HEK293T (cell line): ENCODE measurements around the gene CHRNA3.
"Not testable (repeated sequence)": the region's sequence is repeated elsewhere in the genome, so short reads cannot be mapped to it uniquely, and the experiment has no call there.

Experiments
- CTCF ChIA-PET: fragments of 350-600 bp; formaldehyde crosslinking; extraction: SDS; loops from one replicate; lab custom pipeline; 2021; ENCODE audit warnings: antibody characterized with exemption, inconsistent platforms; lab: Yijun Ruan, JAX
- POLR2A ChIA-PET: fragments of 350-600 bp; formaldehyde crosslinking; extraction: SDS; loops from one replicate; lab custom pipeline; 2020; ENCODE audit warnings: antibody characterized with exemption, inconsistent platforms; lab: Yijun Ruan, JAX
- DNase-seq: peaks from one replicate; pipeline ENCODE4 v3.0.0; 2012; ENCODE audit warnings: mixed read lengths; ENCODE audit errors: extremely low spot score
- ARNT ChIP-seq: fragments of 450-650 bp; IDR thresholded peaks from 2 replicates; pipeline ENCODE4 v1.6.1; 2017; ENCODE audit warnings: mild to moderate bottlenecking
- BHLHE40 ChIP-seq: fragments of 450-650 bp; IDR thresholded peaks from 2 replicates; pipeline ENCODE4 v1.6.1; 2016; ENCODE audit warnings: mild to moderate bottlenecking, moderate library complexity, borderline replicate concordance
- CTBP1 ChIP-seq: fragments of 450-650 bp; IDR thresholded peaks from 2 replicates; pipeline ENCODE4 v1.6.1; 2016; ENCODE audit warnings: borderline replicate concordance
- ELF4 ChIP-seq: fragments of 450-650 bp; IDR thresholded peaks from 2 replicates; pipeline ENCODE4 v1.6.1; 2017; ENCODE audit warnings: antibody characterized with exemption
- FOXA1 ChIP-seq: fragments of 450-650 bp; IDR thresholded peaks from 2 replicates; pipeline ENCODE4 v1.6.1; 2016; ENCODE audit warnings: mild to moderate bottlenecking
- FOXK2 ChIP-seq: fragments of 450-650 bp; IDR thresholded peaks from 2 replicates; pipeline ENCODE4 v1.6.1; 2016; ENCODE audit warnings: mild to moderate bottlenecking
- FOXM1 ChIP-seq: fragments of 450-650 bp; IDR thresholded peaks from 2 replicates; pipeline ENCODE4 v1.6.1; 2017; ENCODE audit warnings: mild to moderate bottlenecking, borderline replicate concordance
- HDGF ChIP-seq: fragments of 450-650 bp; IDR thresholded peaks from 2 replicates; pipeline ENCODE4 v1.6.1; 2017; ENCODE audit warnings: antibody characterized with exemption, borderline replicate concordance
- L3MBTL2 ChIP-seq: fragments of 450-650 bp; conservative IDR thresholded peaks from 2 replicates; pipeline ENCODE4 v1.6.1; 2016; ENCODE audit warnings: mild to moderate bottlenecking
- LEF1 ChIP-seq: fragments of 450-650 bp; IDR thresholded peaks from 2 replicates; pipeline ENCODE4 v1.6.1; 2017; ENCODE audit warnings: mild to moderate bottlenecking, borderline replicate concordance
- NFRKB ChIP-seq: fragments of 450-650 bp; IDR thresholded peaks from 2 replicates; pipeline ENCODE4 v1.6.1; 2016; ENCODE audit warnings: mild to moderate bottlenecking, moderate library complexity
- SP1 ChIP-seq: fragments of 450-650 bp; IDR thresholded peaks from 2 replicates; pipeline ENCODE4 v1.6.1; 2017
- SUZ12 ChIP-seq: fragments of 450-650 bp; IDR thresholded peaks from 2 replicates; pipeline ENCODE4 v1.6.1; 2016; ENCODE audit warnings: mild to moderate bottlenecking
- TARDBP ChIP-seq: fragments of 450-650 bp; IDR thresholded peaks from 2 replicates; pipeline ENCODE4 v1.6.1; 2016
- ZNF384 ChIP-seq: fragments of 450-650 bp; IDR thresholded peaks from 2 replicates; pipeline ENCODE4 v1.6.1; 2016
- TF ChIP-seq, protein P1 (sequence below): fragments of 450-650 bp; IDR thresholded peaks from 2 replicates; pipeline ENCODE4 v1.6.1; 2016

The CHRNA3 gene

GRCh38 chr15:78614021-78614420 is 6.8 kb downstream of the CHRNA3 start:
- ChIA-PET CTCF (no interaction called here), POLR2A (no interaction called here)
- no peak for DNase-seq
- TF ChIP-seq NFRKB (no peak), ARNT (no peak), FOXM1 (no peak), LEF1 (no peak), L3MBTL2 (no peak), ELF4 (no peak), SUZ12 (no peak), TARDBP (no peak), SP1 (no peak), FOXK2 (no peak), BHLHE40 (no peak), HDGF (no peak), CTBP1 (no peak)
- TF ChIP-seq, protein P1, sequence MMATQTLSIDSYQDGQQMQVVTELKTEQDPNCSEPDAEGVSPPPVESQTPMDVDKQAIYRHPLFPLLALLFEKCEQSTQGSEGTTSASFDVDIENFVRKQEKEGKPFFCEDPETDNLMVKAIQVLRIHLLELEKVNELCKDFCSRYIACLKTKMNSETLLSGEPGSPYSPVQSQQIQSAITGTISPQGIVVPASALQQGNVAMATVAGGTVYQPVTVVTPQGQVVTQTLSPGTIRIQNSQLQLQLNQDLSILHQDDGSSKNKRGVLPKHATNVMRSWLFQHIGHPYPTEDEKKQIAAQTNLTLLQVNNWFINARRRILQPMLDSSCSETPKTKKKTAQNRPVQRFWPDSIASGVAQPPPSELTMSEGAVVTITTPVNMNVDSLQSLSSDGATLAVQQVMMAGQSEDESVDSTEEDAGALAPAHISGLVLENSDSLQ: no peak

- DNase-seq, CTCF ChIA-PET, POLR2A ChIA-PET: not testable (repeated sequence)
Measured at GRCh38 chr15:78609551-78609950, 11.2 kb downstream of the CHRNA3 start.

GRCh38 chr15:78605680-78606079 is 15.1 kb downstream of the CHRNA3 start:
- TF ChIP-seq FOXK2 (no peak), NFRKB (no peak), ELF4 (no peak), BHLHE40 (no peak), CTBP1 (no peak), ZNF384 (no peak), ARNT (no peak), FOXM1 (no peak), TARDBP (no peak), HDGF (no peak), FOXA1 (no peak), SP1 (no peak), L3MBTL2 (no peak), SUZ12 (no peak), LEF1 (no peak)
- TF ChIP-seq, protein P1: no peak
- DNase-seq: no peak
- ChIA-PET POLR2A (interaction anchor here (1.8 kb wide), 1 partner anchor 40 kb away, joined by 5 read pairs; the partner anchor contains the start of gene CHRNA5), CTCF (interaction anchor here (0.7 kb wide), 1 partner anchor 177 kb away, joined by 4 read pairs; no protein-coding TSS in a partner anchor)

DNA sequence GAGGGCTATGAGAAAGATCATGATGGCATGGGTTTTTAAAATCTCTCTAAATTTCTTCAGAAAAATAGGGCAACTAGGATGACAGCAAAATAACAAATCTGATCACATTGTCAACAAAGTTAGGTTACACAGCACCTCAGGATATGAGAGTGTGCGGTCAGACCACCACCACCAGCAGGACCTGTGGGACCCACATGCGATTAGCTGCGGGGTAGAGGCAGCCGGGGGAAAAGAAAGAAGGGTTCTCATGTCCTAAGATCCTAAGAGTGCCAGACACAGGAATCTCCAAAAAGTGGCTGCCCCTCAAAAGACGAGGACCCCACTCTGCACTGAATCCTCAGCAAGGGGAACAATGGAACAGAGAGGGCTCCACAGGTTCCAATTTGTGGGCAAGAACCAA is 15.6 kb downstream of the CHRNA3 start:
- no peak for TF ChIP-seq ARNT
- TF ChIP-seq SP1: no peak
- TF ChIP-seq LEF1: no peak
- TF ChIP-seq L3MBTL2: no peak
- TF ChIP-seq ELF4: no peak
- ChIA-PET POLR2A (interaction anchor here (1.8 kb wide), 1 partner anchor 39 kb away, joined by 5 read pairs; the partner anchor contains the start of gene CHRNA5), CTCF (no interaction called here)
- DNase-seq: no peak

- POLR2A ChIA-PET: interaction anchor here (1.8 kb wide), 1 partner anchor 39 kb away, joined by 5 read pairs; the partner anchor contains the start of gene CHRNA5
- no peak for DNase-seq
- CTCF ChIA-PET: no interaction called here
- TF ChIP-seq CTBP1 (no peak), BHLHE40 (no peak), SP1 (no peak), ELF4 (no peak), L3MBTL2 (no peak), FOXM1 (no peak), ARNT (no peak)
Measured at GRCh38 chr15:78604420-78604819, 16.4 kb downstream of the CHRNA3 start.

GRCh38 chr15:78603467-78603866 is 17.3 kb downstream of the CHRNA3 start:
- TF ChIP-seq L3MBTL2: no peak
- TF ChIP-seq, protein P1: no peak
- TF ChIP-seq LEF1: no peak
- TF ChIP-seq BHLHE40: no peak
- no peak for TF ChIP-seq ZNF384
- TF ChIP-seq CTBP1: no peak
- TF ChIP-seq ARNT: no peak
- no peak for TF ChIP-seq HDGF
- ChIA-PET CTCF (no interaction called here), POLR2A (no interaction called here)
- DNase-seq: no peak

DNA sequence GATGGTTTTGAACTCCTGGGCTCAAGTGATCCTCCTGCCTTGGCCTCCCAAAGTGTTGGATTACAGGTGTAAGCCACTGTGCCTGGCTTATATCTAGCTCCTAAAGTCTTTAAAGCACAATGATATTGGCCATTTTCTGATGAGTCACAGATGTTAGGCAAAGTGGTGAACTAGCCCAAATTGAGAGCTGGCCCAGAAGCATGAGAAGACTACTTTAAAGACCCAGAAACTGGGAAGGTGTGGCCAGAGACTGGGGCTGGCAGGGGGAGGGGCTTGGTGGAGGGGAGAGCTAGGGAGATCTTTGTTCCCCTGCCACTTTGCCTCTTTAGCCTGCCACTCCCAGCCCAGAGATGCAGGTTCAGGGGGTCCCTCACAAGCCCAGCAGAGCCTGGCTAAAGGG is 21.6 kb downstream of the CHRNA3 start:
- ChIA-PET POLR2A (no interaction called here), CTCF (no interaction called here)
- DNase-seq: no peak
- TF ChIP-seq NFRKB (no peak), ZNF384 (no peak), L3MBTL2 (no peak), FOXK2 (no peak), FOXM1 (no peak), CTBP1 (no peak), TARDBP (no peak), BHLHE40 (no peak), LEF1 (no peak), ARNT (no peak), ELF4 (no peak), HDGF (no peak), SUZ12 (no peak), SP1 (no peak), FOXA1 (no peak)
- TF ChIP-seq, protein P1: no peak
